NCI-H82 treated with DMSO at 0.1 percent for 48 hours (cell line): ENCODE results near the gene RERE.

Experiments
- DNase-seq: peaks from one replicate; lab custom pipeline; 2025; ENCODE audit not compliant: unreplicated experiment; lab: John Stamatoyannopoulos, UW

The RERE gene

GRCh38 chr1:8371372-8371991 lies 446.0 kb downstream of the RERE start:
- no peak for DNase-seq

DNA sequence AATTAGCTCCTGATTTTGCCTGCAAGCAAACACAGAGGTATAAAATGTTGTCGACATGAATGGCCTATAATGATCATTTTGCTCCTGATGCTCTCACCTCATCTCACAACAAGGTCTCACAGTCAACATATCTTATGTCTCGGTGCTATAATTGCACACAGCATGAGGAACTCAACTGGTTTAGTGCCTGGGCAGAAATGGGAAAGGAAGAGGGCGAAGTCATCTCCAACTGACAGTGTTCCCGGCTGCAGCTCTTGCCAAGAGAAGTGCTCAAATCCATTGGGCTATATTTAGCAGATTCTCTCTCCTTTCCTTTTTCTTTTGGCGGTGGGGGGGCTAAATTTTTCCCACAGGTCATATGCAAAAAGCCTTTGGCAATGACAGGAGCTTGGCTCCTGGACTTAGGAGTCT lies 446.5 kb downstream of the RERE start:
- DNase-seq, result no peak

DNA sequence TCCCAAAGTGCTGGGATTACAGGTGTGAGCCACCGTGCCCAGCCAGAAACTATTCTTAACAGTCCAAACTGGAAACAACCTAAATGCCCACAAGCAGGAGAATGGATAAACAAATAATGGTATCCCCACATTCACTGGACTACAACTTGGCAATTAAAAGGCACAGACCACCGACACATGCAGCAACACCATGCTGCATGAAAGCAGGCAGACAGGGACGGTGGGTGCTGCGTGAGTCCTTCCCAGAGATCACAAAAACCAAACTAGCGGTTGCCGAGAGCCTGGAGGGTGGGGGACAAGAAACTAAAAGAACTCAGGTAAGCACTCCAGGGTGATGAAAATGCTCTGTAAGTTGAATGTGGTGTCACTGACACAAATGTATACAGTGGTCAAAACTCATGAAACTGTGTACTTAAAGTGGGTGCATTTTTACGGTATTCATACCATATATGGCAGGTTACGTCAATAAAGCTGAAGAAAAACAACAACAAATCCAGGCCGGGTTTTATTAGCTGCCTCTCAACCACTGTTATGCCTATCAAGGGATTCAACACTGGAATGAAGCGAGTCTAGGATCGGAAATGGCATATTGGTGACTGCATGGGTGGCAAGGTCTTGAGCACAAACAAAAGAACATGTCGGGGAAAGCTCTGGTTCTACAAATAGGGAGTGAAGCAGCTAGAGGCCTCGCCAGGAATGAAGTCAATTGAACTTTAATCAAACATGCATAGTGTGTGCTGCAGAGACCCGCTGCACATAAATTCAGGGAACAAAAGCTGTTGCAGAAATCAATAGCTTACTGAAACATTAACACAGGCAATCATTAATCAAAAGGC lies 447.2 kb downstream of the RERE start:
- no peak for DNase-seq

DNA sequence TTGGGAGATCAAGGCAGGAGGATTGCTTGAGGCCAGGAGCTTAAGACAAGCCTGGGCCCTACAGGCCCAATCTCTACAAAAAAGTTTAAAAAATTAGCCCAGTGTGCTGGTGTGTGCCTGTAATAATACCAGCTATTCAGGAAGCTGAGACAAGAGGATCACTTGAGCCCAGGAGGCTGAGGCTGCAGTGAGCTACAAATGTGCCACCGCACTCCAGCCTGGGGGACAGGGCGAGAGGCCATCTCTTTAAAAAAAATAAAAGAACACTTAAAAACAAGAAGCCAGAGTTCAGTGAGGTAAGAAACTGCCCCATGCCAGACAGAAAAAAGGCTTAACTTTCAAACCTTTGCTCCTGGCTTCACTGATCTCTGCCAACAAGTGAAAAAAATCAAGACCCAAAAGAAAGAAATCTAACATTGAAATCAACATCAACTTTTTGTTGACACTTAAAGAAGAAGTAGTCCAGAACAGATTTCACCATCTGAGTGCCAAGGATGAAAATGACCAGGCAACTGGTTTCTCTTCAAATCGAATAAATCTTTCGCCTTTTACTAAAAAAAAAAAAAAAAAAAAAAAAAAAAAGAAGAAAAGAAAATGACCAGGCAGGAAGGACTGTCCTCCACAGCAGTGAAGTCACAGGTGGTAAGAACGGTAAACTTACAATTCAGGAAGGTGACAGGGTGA lies 448.3 kb downstream of the RERE start:
- no peak for DNase-seq

DNA sequence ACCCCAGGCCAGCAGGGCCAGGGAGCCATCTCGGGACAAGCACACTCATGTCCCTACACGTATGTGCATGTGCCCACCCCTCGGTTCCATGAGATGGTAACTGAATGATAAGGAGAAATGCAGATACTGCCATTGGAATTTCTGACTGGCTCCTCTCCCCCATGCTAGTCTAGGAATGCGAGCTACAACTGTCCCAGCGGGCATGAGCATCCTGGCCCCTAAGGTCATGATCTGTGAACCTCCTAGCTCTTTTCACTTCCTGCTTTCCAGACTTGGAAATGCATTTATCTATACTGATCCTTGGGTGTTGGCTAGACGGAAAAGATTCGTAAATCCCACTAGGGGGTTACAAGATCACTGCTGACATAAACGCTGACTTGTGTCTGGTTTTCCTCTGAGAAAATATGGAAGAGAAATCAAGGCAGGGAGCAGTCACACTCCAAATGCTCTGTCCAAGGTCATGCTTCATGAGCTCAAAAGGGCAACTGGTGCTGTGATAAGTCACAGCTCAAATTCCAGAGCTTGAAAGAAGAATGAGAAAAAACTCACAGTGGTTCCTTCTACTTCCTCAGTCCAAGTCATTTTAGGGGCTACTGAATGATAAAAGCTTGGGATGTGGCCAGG lies 449.8 kb downstream of the RERE start:
- no peak for DNase-seq

DNA sequence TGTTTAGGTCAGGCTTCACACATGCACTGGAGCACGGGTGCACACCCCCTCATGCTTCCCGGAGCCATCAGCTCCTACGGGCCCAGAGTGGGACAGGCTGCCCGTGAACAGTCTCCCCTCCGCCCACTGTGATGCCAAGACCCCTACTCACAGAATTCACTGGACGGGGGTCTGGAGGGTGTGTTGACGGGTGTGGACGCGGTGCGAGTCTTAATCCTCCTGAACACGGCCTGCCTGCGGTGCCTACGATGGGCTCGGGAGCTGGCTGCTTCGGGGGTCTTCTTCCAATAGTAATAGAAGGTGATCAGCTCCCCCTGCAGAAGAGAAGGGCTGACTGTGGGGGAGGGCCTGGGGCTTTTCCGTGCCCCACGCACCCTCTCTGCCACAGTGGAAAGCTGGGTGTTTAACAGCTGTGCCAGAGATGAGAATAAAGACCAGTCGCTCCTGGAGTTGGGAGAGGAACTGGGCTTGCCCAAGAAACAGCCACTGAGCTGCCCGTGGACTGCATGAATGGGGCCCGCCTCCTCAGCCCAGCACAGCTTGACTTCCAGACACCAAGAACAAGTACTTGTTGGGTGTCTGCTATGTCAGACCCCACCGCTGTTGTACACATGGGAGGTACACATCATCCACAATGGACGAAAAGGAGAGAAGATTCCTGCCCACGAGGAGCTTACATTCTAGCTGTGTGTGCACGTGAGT lies 451.6 kb downstream of the RERE start:
- no peak for DNase-seq

- no peak for DNase-seq
Measured at GRCh38 chr1:8364528-8365442, 452.7 kb downstream of the RERE start.

GRCh38 chr1:8363767-8364301 lies 453.6 kb downstream of the RERE start:
- DNase-seq, result no peak

- no peak for DNase-seq
Measured at GRCh38 chr1:8363186-8363766, 454.2 kb downstream of the RERE start.

DNA sequence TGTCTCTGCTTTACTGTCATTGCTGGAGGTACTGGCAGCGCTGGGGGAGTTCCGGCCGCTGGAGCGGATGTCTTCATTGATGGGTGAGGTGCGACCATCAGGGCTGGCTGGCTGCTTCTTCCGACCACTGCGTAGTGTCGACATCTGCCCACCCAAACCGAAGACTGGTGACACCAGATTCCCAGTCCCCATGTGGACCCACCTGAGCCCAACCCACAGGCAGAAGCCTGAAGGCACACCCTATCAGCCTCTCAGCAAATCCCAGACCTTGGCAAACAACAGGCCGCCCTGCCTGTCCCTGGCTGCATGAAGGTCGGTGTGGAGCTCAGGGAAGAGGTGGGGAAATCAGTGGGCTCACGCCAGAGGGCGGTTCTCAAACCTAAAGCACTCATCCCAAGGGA lies 454.7 kb downstream of the RERE start:
- DNase-seq, result no peak

DNA sequence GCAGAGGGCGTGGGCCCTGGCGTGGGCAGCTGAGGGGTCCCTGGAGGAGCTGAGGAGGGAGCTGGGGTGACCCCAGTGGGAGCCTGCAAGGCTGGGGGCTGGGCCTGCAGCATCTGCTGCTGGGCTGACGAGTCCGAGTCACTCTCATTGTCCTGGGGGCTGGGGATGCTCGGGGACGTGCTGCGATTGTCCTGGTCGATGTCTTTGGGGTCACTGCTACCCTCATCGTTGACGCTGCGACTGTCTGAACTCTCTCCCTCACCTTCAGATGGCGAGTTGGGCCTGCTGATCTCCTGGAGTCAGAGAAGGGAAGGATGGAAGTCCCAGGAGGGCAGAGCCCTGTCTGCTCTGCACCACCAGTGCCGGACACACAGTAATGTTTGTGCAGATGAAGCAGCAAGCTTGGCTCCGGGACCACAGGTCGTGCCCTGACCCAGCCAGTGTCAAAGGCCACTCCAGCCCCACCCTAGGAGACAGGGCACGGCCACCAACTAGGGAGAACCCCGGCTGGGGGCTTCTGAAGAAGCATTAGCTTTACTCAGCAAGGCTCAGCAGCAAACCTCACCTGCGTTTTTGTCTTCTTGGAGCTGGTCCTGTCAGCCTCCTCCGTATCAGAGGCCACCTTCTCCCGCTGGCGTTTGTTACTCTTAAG lies 456.1 kb downstream of the RERE start:
- no peak for DNase-seq

GRCh38 chr1:8360493-8361197 lies 456.8 kb downstream of the RERE start:
- no peak for DNase-seq

GRCh38 chr1:8359617-8360481 lies 457.6 kb downstream of the RERE start:
- no peak for DNase-seq

GRCh38 chr1:8358897-8359616 lies 458.4 kb downstream of the RERE start:
- no peak for DNase-seq

DNA sequence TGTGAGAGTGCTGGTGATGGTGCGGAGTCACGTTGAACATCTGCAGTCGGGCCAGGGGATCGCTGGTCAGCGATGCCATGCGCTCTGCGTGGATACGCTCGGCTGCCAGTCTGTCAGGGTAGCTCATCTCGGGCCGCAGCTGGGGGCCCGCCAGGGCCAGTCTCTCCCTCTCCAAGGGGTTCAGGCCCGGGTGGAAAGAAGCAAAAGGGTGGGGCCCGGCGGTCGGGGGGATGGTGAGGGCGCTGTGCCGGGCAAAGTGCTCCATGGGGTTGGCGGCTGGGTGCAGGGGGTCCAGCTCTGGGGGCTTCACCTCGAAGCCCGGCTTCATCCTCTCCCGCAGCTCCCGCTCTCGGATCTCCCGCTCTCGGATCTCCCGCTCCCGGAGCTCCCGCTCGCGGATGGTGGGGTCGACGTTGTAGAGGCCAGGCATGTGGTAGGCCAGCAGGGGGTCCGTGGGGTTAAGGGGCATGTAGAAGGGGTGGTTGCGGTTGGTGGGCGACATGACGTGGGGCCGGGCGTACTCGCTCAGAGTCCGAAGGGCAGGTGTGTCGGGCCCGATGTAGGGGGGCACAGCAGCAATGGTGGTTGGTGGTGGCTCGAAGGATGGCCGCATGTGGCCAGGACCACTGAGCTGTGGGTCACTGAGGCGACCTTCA lies 459.1 kb downstream of the RERE start:
- no peak for DNase-seq
